Measurements from ENCODE around the gene ACER2. TPM values are rescaled to one million over a fixed set of nuclear protein-coding genes. Genes with fewer than 3 reads are reported as not detected.
"Not testable (repeated sequence)": the region's sequence is repeated elsewhere in the genome, so short reads cannot be mapped to it uniquely, and the experiment has no call there.

Gene ACER2
- total RNA-seq, 1 donor from 2014 or later = 0.70 TPM

- Mint-ChIP-seq H3K4me1 (ENCODE audit: unreplicated experiment) (peaks cover 3% of the 10 kb centered on the region), H3K36me3 (ENCODE audit: unreplicated experiment) (no peaks in the 10 kb centered on the region), H3K4me3 (ENCODE audit: unreplicated experiment) (no peak overlapping the region), H3K9me3 (ENCODE audit: unreplicated experiment) (no peaks in the 10 kb centered on the region), H3K27ac (ENCODE audit: unreplicated experiment) (no peak overlapping the region), H3K27me3 (ENCODE audit: unreplicated experiment) (no peaks in the 10 kb centered on the region)
- TF ChIP-seq, protein P1, sequence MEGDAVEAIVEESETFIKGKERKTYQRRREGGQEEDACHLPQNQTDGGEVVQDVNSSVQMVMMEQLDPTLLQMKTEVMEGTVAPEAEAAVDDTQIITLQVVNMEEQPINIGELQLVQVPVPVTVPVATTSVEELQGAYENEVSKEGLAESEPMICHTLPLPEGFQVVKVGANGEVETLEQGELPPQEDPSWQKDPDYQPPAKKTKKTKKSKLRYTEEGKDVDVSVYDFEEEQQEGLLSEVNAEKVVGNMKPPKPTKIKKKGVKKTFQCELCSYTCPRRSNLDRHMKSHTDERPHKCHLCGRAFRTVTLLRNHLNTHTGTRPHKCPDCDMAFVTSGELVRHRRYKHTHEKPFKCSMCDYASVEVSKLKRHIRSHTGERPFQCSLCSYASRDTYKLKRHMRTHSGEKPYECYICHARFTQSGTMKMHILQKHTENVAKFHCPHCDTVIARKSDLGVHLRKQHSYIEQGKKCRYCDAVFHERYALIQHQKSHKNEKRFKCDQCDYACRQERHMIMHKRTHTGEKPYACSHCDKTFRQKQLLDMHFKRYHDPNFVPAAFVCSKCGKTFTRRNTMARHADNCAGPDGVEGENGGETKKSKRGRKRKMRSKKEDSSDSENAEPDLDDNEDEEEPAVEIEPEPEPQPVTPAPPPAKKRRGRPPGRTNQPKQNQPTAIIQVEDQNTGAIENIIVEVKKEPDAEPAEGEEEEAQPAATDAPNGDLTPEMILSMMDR (IDR thresholded peaks at IDR 0.05) = no peak
- no peak for DNase-seq (ENCODE audit: extremely low spot score, unreplicated experiment)
Measured at GRCh38 chr9:19429595-19429994, 20.8 kb downstream of the ACER2 start.

DNA sequence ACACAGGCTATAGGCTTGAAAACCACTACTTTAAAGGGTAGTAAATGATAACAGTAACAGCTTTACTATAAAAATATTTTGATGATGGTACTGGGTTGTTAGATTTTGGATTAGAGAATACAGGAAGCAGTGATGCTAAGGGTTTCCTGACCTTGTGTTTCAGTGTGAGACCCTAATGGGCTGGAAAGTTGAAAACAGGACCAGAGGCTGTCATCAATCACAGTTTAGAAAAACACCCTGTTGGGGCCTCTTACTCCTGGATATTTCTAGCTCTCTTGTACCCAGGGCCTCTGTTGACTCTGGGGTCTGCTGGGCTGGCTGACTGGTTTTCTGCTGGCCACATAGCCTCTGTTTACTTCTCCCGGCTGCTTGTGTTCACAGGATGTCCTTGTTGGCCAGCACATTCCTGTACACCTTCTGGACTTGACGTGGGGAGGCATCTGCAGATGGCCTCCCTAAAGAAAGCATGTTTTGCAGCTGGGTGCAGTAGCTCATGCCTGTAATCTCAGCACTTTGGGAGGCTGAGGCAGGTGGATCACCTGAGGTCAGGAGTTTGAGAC is 21.5 kb downstream of the ACER2 start:
- Mint-ChIP-seq H3K4me1 (ENCODE audit: unreplicated experiment) (peaks cover 2% of the 10 kb centered on the region), H3K4me3 (ENCODE audit: unreplicated experiment) (no peak overlapping the region), H3K27ac (ENCODE audit: unreplicated experiment) (no peak overlapping the region), H3K9me3 (ENCODE audit: unreplicated experiment) (no peaks in the 10 kb centered on the region), H3K36me3 (ENCODE audit: unreplicated experiment) (no peaks in the 10 kb centered on the region), H3K27me3 (ENCODE audit: unreplicated experiment) (no peaks in the 10 kb centered on the region)
- TF ChIP-seq, protein P1 (IDR thresholded peaks at IDR 0.05) = no peak
- DNase-seq (ENCODE audit: extremely low spot score, unreplicated experiment) = no peak

- H3K4me3 Mint-ChIP-seq (ENCODE audit: unreplicated experiment) = no peak overlapping the region
- peaks cover 2% of the 10 kb centered on the region for H3K4me1 Mint-ChIP-seq (ENCODE audit: unreplicated experiment)
- H3K9me3 Mint-ChIP-seq (ENCODE audit: unreplicated experiment) = no peaks in the 10 kb centered on the region
- DNase-seq (ENCODE audit: extremely low spot score, unreplicated experiment) = no peak
- no peak overlapping the region for H3K27ac Mint-ChIP-seq (ENCODE audit: unreplicated experiment)
- no peaks in the 10 kb centered on the region for H3K27me3 Mint-ChIP-seq (ENCODE audit: unreplicated experiment)
- TF ChIP-seq, protein P1 (IDR thresholded peaks at IDR 0.05) = no peak
- H3K36me3 Mint-ChIP-seq (ENCODE audit: unreplicated experiment) = no peaks in the 10 kb centered on the region
Measured at GRCh38 chr9:19431361-19432171, 22.8 kb downstream of the ACER2 start.

GRCh38 chr9:19432473-19432872 is 23.7 kb downstream of the ACER2 start:
- DNase-seq (ENCODE audit: extremely low spot score, unreplicated experiment) = no peak
- no peak overlapping the region for H3K4me3 Mint-ChIP-seq (ENCODE audit: unreplicated experiment)
- TF ChIP-seq, protein P1 (IDR thresholded peaks at IDR 0.05) = no peak
- no peaks in the 10 kb centered on the region for H3K27me3 Mint-ChIP-seq (ENCODE audit: unreplicated experiment)
- H3K9me3 Mint-ChIP-seq (ENCODE audit: unreplicated experiment) = no peaks in the 10 kb centered on the region
- H3K36me3 Mint-ChIP-seq (ENCODE audit: unreplicated experiment) = no peaks in the 10 kb centered on the region
- H3K4me1 Mint-ChIP-seq (ENCODE audit: unreplicated experiment) = peaks cover 2% of the 10 kb centered on the region
- H3K27ac Mint-ChIP-seq (ENCODE audit: unreplicated experiment) = no peak overlapping the region

DNA sequence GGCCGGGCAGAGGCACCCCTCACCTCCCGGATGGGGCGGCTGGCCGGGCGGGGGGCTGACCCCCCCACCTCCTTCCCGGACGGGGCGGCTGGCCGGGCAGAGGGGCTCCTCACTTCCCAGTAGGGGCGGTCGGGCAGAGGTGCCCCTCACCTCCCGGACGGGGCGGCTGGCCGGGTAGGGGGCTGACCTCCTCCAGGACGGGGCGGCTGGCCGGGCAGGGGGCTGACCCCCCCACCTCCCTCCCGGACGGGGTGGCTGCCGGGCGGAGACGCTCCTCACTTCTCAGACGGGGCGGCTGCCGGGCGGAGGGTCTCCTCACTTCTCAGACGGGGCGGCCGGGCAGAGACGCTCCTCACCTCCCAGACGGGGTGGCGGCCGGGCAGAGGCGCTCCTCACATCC is 24.9 kb downstream of the ACER2 start:
- H3K4me3 Mint-ChIP-seq (ENCODE audit: unreplicated experiment); H3K27ac Mint-ChIP-seq (ENCODE audit: unreplicated experiment); DNase-seq (ENCODE audit: extremely low spot score, unreplicated experiment); H3K4me1 Mint-ChIP-seq (ENCODE audit: unreplicated experiment); H3K9me3 Mint-ChIP-seq (ENCODE audit: unreplicated experiment); H3K36me3 Mint-ChIP-seq (ENCODE audit: unreplicated experiment); H3K27me3 Mint-ChIP-seq (ENCODE audit: unreplicated experiment): not testable (repeated sequence)

All from osteocyte (in vitro differentiated cells).